A673 (cell line): ENCODE measurements around the gene TMEM259. TPM values are rescaled to one million over a fixed set of nuclear protein-coding genes. Genes with fewer than 3 reads are reported as not detected.

Experiments
- BruUV-seq: library from RNA; stranded (reverse); fragments of 400-500 nt; replicated peaks from 2 replicates; lab custom pipeline; 2021; lab: Mats Ljungman, UMichigan
- CTCF ChIA-PET: fragments of 300-600 bp; sonication (Branson Sonifier 250); formaldehyde crosslinking; loops from one replicate; lab custom pipeline; 2022; ENCODE audit warnings: antibody characterized with exemption; lab: Charles Lee
- POLR2A ChIA-PET: fragments of 300-600 bp; sonication (Branson Sonifier 250); formaldehyde crosslinking; loops from one replicate; lab custom pipeline; 2022; ENCODE audit warnings: antibody characterized with exemption; ENCODE audit not compliant: low non-redundant PET; lab: Charles Lee
- DNase-seq: peaks from one replicate; pipeline ENCODE4 v3.0.0-alpha.2; 2015; ENCODE audit warnings: low spot score
- H3K27ac ChIP-seq: fragments of 200-600 bp; sonication (generic); 2 replicates; pipeline ENCODE4 v1.5.1; 2016; ENCODE audit warnings: mixed run types, low read depth, mild to moderate bottlenecking, mixed read lengths, antibody characterized with exemption, low read length; ENCODE audit not compliant: poor library complexity, severe bottlenecking
- H3K27me3 ChIP-seq: fragments of 200-600 bp; sonication (generic); replicated peaks from 2 replicates; pipeline ENCODE4 v1.6.1; 2017; ENCODE audit warnings: mixed run types, low read depth, mild to moderate bottlenecking, mixed read lengths, antibody characterized with exemption, low read length; ENCODE audit not compliant: insufficient read depth, poor library complexity
- H3K36me3 ChIP-seq: fragments of 200-600 bp; sonication (generic); 2 replicates; pipeline ENCODE4 v1.6.1; 2016; ENCODE audit warnings: mixed run types, mild to moderate bottlenecking, mixed read lengths, antibody characterized with exemption, low read length; ENCODE audit not compliant: insufficient read depth, poor library complexity, severe bottlenecking
- H3K4me1 ChIP-seq: fragments of 200-600 bp; sonication (generic); 2 replicates; pipeline ENCODE4 v1.6.1; 2017; ENCODE audit warnings: mixed run types, mild to moderate bottlenecking, mixed read lengths, antibody characterized with exemption, low read length; ENCODE audit not compliant: insufficient read depth, poor library complexity, severe bottlenecking
- H3K4me3 ChIP-seq: fragments of 200-600 bp; sonication (generic); 2 replicates; pipeline ENCODE4 v1.5.1; 2016; ENCODE audit warnings: low read depth, mixed run types, mild to moderate bottlenecking, mixed read lengths, low read length; ENCODE audit not compliant: poor library complexity, severe bottlenecking
- H3K9me3 ChIP-seq: fragments of 200-600 bp; sonication (generic); 2 replicates; pipeline ENCODE4 v1.6.1; 2016; ENCODE audit warnings: mixed run types, low read depth, mild to moderate bottlenecking, mixed read lengths, antibody characterized with exemption, low read length; ENCODE audit not compliant: poor library complexity, severe bottlenecking
- CTCF ChIP-seq: fragments of 300-800, 200-600 bp; sonication (generic); conservative IDR thresholded peaks from 2 replicates; pipeline ENCODE4 v1.5.1; 2017; ENCODE audit warnings: low read depth, mild to moderate bottlenecking, antibody characterized with exemption, low read length, moderate library complexity, mixed read lengths
- EZH2 ChIP-seq: fragments of 200-600 bp; sonication (generic); IDR thresholded peaks from 2 replicates; pipeline ENCODE4 v1.6.1; 2017; ENCODE audit warnings: borderline replicate concordance, low read depth, mild to moderate bottlenecking, mixed read lengths, antibody characterized with exemption, low read length; ENCODE audit not compliant: poor library complexity, severe bottlenecking
- intact Hi-C: fragments of 100-400 bp; cut with micrococcal nuclease; formaldehyde crosslinking; loops from one replicate; pipeline ENCODE4 v1.10.0; 2022; ENCODE audit not compliant: unreplicated experiment
- total RNA-seq: library from RNA; stranded (reverse); gene quantifications from 2 replicates; pipeline ENCODE4 v1.2.3, GENCODE V29; 2021

TMEM259 gene
- total RNA-seq, 1 experiment from 2014 or later: 151 TPM

GRCh38 chr19:1035998-1036621 is 15.2 kb upstream of the TMEM259 start:
- H3K4me3 ChIP-seq: no peak overlapping the region
- ChIA-PET CTCF (interaction anchor here (0.6 kb wide), 1 partner anchor 288 kb away, joined by 3 read pairs; no protein-coding TSS in a partner anchor), POLR2A (no interaction called here)
- H3K36me3 ChIP-seq: peaks cover 26% of the 10 kb centered on the region
- H3K27me3 ChIP-seq: no peaks in the 10 kb centered on the region
- H3K4me1 ChIP-seq: peaks cover 7% of the 10 kb centered on the region
- TF ChIP-seq CTCF (no peak), EZH2 (no peak)
- H3K9me3 ChIP-seq: no peaks in the 10 kb centered on the region
- DNase-seq: no peak
- no TSS peak for BruUV-seq
- intact Hi-C loops: no loop called here
- no peak overlapping the region for H3K27ac ChIP-seq

GRCh38 chr19:1032264-1032867 is 11.4 kb upstream of the TMEM259 start:
- POLR2A ChIA-PET: no interaction called here
- Histone ChIP-seq H3K4me1 (no peaks in the 10 kb centered on the region), H3K9me3 (no peaks in the 10 kb centered on the region), H3K27ac (no peak overlapping the region), H3K27me3 (no peaks in the 10 kb centered on the region), H3K36me3 (peaks cover 23% of the 10 kb centered on the region), H3K4me3 (no peak overlapping the region)
- CTCF ChIA-PET: no interaction called here
- no peak for DNase-seq
- TF ChIP-seq CTCF: no peak
- no peak for TF ChIP-seq EZH2
- intact Hi-C loops: no loop called here
- BruUV-seq: no TSS peak

- H3K27me3 ChIP-seq: no peaks in the 10 kb centered on the region
- intact Hi-C loops: loop anchor here (10.0 kb wide), 3 partner anchors 77 to 217 kb away; partner anchors contain the start of genes ATP5F1D, GPX4 and MIDN
- DNase-seq: peak; percentile 90
- peak overlapping the region; percentile 92 for H3K4me3 ChIP-seq
- BruUV-seq: no TSS peak
- POLR2A ChIA-PET: no interaction called here
- H3K9me3 ChIP-seq: no peaks in the 10 kb centered on the region
- H3K4me1 ChIP-seq: no peaks in the 10 kb centered on the region
- peaks cover 14% of the 10 kb centered on the region for H3K36me3 ChIP-seq
- TF ChIP-seq CTCF: no peak
- no peak for TF ChIP-seq EZH2
- CTCF ChIA-PET: no interaction called here
- H3K27ac ChIP-seq: peak overlapping the region; percentile 99
Measured at GRCh38 chr19:1028062-1028926, 7.4 kb upstream of the TMEM259 start.
